ENCODE data around the gene DACT2.

The DACT2 gene

DNA sequence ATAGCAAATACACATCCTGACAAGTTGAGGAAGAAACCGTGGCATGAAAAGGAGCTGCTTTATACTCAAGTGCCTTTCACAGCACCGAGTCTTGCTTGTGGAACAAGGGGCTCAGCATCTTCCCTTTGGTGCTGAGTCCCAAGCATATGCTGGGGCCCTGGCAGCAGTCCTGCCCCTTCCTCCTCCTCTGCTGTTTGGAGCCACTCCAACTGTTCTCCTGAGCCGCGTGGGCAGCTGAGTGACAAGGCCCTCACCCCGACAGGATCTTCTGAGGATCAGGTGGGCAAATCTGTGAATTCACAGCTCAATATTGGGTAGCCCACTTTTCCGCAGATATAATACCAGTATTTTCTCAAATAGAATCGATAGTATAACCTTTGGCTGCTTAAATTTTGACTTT lies 24.7 kb downstream of the DACT2 start:
- TF ChIP-seq, protein P1, sequence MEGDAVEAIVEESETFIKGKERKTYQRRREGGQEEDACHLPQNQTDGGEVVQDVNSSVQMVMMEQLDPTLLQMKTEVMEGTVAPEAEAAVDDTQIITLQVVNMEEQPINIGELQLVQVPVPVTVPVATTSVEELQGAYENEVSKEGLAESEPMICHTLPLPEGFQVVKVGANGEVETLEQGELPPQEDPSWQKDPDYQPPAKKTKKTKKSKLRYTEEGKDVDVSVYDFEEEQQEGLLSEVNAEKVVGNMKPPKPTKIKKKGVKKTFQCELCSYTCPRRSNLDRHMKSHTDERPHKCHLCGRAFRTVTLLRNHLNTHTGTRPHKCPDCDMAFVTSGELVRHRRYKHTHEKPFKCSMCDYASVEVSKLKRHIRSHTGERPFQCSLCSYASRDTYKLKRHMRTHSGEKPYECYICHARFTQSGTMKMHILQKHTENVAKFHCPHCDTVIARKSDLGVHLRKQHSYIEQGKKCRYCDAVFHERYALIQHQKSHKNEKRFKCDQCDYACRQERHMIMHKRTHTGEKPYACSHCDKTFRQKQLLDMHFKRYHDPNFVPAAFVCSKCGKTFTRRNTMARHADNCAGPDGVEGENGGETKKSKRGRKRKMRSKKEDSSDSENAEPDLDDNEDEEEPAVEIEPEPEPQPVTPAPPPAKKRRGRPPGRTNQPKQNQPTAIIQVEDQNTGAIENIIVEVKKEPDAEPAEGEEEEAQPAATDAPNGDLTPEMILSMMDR (IDR thresholded peaks at IDR 0.05; ENCODE audit: low read depth, low read length): no peak
- no peak overlapping the region for H3K4me3 ChIP-seq (ENCODE audit: low read depth, low read length)
- no peak for DNase-seq (ENCODE audit: low read depth)

- no peak overlapping the region for H3K4me3 ChIP-seq (ENCODE audit: low read depth, low read length)
- TF ChIP-seq POLR2A (IDR thresholded peaks at IDR 0.05; ENCODE audit: extremely low read depth, insufficient read length) (no peak), MYC (IDR thresholded peaks at IDR 0.05; ENCODE audit: low read depth, low read length) (no peak)
- TF ChIP-seq, protein P1 (IDR thresholded peaks at IDR 0.05; ENCODE audit: low read depth, low read length): no peak
- TF ChIP-seq, protein P2, sequence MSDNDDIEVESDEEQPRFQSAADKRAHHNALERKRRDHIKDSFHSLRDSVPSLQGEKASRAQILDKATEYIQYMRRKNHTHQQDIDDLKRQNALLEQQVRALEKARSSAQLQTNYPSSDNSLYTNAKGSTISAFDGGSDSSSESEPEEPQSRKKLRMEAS (IDR thresholded peaks at IDR 0.05; ENCODE audit: low read depth, low read length): no peak
- DNase-seq (ENCODE audit: low read depth): no peak
Observed at GRCh38 chr6:168293636-168294530, 25.7 kb downstream of the DACT2 start.

DNA sequence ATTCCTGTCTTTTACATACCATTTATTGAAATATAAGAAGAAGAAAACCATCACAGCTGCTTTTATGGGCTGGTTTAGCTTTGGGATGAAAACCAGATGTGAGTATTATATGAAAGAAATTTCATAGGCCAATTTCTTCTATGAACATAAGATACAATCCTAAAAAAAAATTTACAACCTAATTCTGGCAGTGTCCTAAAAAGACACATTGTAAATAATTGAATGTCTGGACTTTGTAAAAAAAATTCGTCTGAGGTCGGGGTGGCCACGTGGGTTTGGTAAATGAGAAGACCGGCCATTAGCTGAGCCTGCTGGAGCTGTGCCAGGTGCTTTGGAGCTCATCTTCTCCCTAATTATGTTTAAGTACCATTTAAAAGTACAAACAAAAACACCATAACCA lies 26.8 kb downstream of the DACT2 start:
- no peak for DNase-seq (ENCODE audit: low read depth)
- no peak overlapping the region for H3K4me3 ChIP-seq (ENCODE audit: low read depth, low read length)
- TF ChIP-seq POLR2A (IDR thresholded peaks at IDR 0.05; ENCODE audit: extremely low read depth, insufficient read length) (no peak), MYC (IDR thresholded peaks at IDR 0.05; ENCODE audit: low read depth, low read length) (no peak)
- TF ChIP-seq, protein P1 (IDR thresholded peaks at IDR 0.05; ENCODE audit: low read depth, low read length): no peak
- TF ChIP-seq, protein P2 (IDR thresholded peaks at IDR 0.05; ENCODE audit: low read depth, low read length): no peak

- TF ChIP-seq, protein P1 (IDR thresholded peaks at IDR 0.05; ENCODE audit: low read depth, low read length): no peak
- TF ChIP-seq, protein P2 (IDR thresholded peaks at IDR 0.05; ENCODE audit: low read depth, low read length): no peak
- TF ChIP-seq POLR2A (IDR thresholded peaks at IDR 0.05; ENCODE audit: extremely low read depth, insufficient read length) (no peak), MYC (IDR thresholded peaks at IDR 0.05; ENCODE audit: low read depth, low read length) (no peak)
- DNase-seq (ENCODE audit: low read depth): no peak
- H3K4me3 ChIP-seq (ENCODE audit: low read depth, low read length): no peak overlapping the region
Observed at GRCh38 chr6:168291450-168291849, 28.1 kb downstream of the DACT2 start.

DNA sequence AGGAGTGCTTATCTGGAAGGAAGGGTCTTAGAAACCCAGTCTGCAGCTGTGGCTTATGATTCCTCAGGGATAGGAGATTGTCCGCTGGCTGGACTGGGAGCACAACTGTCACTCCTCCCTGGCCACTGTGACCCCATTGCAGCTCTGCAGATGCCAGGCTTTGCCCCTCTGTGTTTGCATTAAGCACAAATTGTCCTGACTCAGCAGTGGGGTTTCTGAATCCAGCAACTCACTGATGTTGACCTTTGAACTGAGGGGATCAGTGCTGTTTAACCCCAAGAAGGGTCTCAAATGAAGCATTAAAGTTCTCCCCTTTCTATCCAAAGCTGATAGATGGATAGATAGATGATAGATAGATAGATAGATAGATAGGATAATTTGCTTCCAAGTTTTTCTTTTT lies 29.5 kb downstream of the DACT2 start:
- no peak overlapping the region for H3K4me3 ChIP-seq (ENCODE audit: low read depth, low read length)
- no peak for DNase-seq (ENCODE audit: low read depth)
- TF ChIP-seq MYC (IDR thresholded peaks at IDR 0.05; ENCODE audit: low read depth, low read length) (no peak), POLR2A (IDR thresholded peaks at IDR 0.05; ENCODE audit: extremely low read depth, insufficient read length) (no peak)
- TF ChIP-seq, protein P2 (IDR thresholded peaks at IDR 0.05; ENCODE audit: low read depth, low read length): no peak
- TF ChIP-seq, protein P1 (IDR thresholded peaks at IDR 0.05; ENCODE audit: low read depth, low read length): no peak
